ENCODE results near the gene CECR2. TPM values are rescaled to one million over a fixed set of nuclear protein-coding genes. Genes with fewer than 3 reads are reported as not detected.

CECR2 gene
- total and polyA plus RNA-seq, 2 of the 8 experiments (the other 6 are each of a cell fraction or from before 2014, with no cell fraction given), result 18.3 to 123 TPM

- no peaks in the 10 kb centered on the region for H3K4me1 ChIP-seq (replicated peaks in 1 of 4; ENCODE audit: control insufficient read depth in 3 of 4, insufficient read depth in 4 of 4, low read length in 3 of 4)
- DNase-seq (ENCODE audit: low read depth in 1 of 2, low spot score in 2 of 2) (no peak), FAIRE-seq (no peak)
- no peaks in the 10 kb centered on the region for H3K79me1 ChIP-seq (ENCODE audit: low read depth, low read length)
- no peaks in the 10 kb centered on the region for H3K36me3 ChIP-seq (ENCODE audit: control insufficient read depth in 2 of 4, insufficient read depth in 4 of 4, low read length in 3 of 4)
- no peak overlapping the region for H2AFZ ChIP-seq (ENCODE audit: low read length)
- no peak overlapping the region for H3K4ac ChIP-seq (replicated peaks; ENCODE audit: insufficient read length, low read depth, low read length)
- H3K27ac ChIP-seq (ENCODE audit: low read depth, low read length), result no peak overlapping the region
- H2BK12ac ChIP-seq (ENCODE audit: low read depth, low read length), result no peak overlapping the region
- no peak overlapping the region for H2BK120ac ChIP-seq (replicated peaks; ENCODE audit: low read depth, low read length)
- WGBS, 2 experiments (ENCODE audit: extremely low coverage in 1 of 2, insufficient coverage in 1 of 2, insufficient read length in 1 of 2, insufficient replicate concordance in 2 of 2, low coverage in 1 of 2, low lambda C conversion rate in 2 of 2, missing lambda C conversion rate in 1 of 2), result 85% methylated on average over 2 of the region's 2 CpGs; no CpG with 5 or more reads in 1 of the 2 experiments
- no peak overlapping the region for H3K9ac ChIP-seq (replicated peaks in 1 of 4; ENCODE audit: extremely low read depth in 1 of 4, low read depth in 3 of 4, low read length in 3 of 4)
- no peak overlapping the region for H2AK5ac ChIP-seq (ENCODE audit: low read depth, low read length)
- H3K4me3 ChIP-seq (ENCODE audit: extremely low read depth in 1 of 4, insufficient read depth in 2 of 4, low read depth in 3 of 4, low read length in 4 of 4), result no peak overlapping the region
- H3K56ac ChIP-seq (replicated peaks; ENCODE audit: insufficient read length, low read depth, low read length), result no peak overlapping the region
- ChIA-PET CTCF (ENCODE audit: partially characterized antibody) (interaction anchor here (0.6 to 1.8 kb wide), 4 partner anchors 50 to 186 kb away, joined by 3 to 5 read pairs (median 3); no protein-coding TSS in a partner anchor), POLR2A (ENCODE audit: partially characterized antibody) (interaction anchor here (0.6 to 1.8 kb wide), 3 partner anchors 10 to 141 kb away, joined by 3 to 4 read pairs (median 4); no protein-coding TSS in a partner anchor)
- no peaks in the 10 kb centered on the region for H3K23me2 ChIP-seq (ENCODE audit: low read depth, low read length)
- no peak overlapping the region for H2BK15ac ChIP-seq (ENCODE audit: low read length)
- H2BK5ac ChIP-seq (ENCODE audit: low read depth, low read length), result no peak overlapping the region; the same call in 1 of the 2 replicates
- TF ChIP-seq POLR2AphosphoS5 (IDR thresholded peaks at IDR 0.05; ENCODE audit: low read depth, low read length) (no peak), SRF (IDR thresholded peaks at IDR 0.05; ENCODE audit: low read depth, low read length) (no peak), CBX5 (IDR thresholded peaks at IDR 0.05; ENCODE audit: low read depth, low read length) (no peak), BACH1 (IDR thresholded peaks at IDR 0.05; ENCODE audit: low read length) (no peak), HDAC6 (IDR thresholded peaks at IDR 0.05; ENCODE audit: low read depth, low read length) (no peak), RNF2 (IDR thresholded peaks at IDR 0.05; ENCODE audit: borderline replicate concordance, low read depth, low read length, missing control alignments, poor library complexity, severe bottlenecking) (no peak), MAFK (IDR thresholded peaks at IDR 0.05; ENCODE audit: low read depth, low read length) (no peak), CHD2 (IDR thresholded peaks at IDR 0.05; ENCODE audit: low read length) (no peak), POLR2A (IDR thresholded peaks at IDR 0.05; ENCODE audit: control extremely low read depth in 1 of 2, low read depth in 2 of 2, low read length in 2 of 2) (no peak), SP2 (IDR thresholded peaks at IDR 0.05; ENCODE audit: low read length) (no peak)
- no peaks in the 10 kb centered on the region for H3K79me2 ChIP-seq (ENCODE audit: control insufficient read depth in 1 of 2, insufficient read depth in 2 of 2, low read length in 2 of 2)
- H4K5ac ChIP-seq (ENCODE audit: insufficient read length, low read depth, low read length), result no peak overlapping the region
- no peaks in the 10 kb centered on the region for H3K27me3 ChIP-seq (replicated peaks in 1 of 4; ENCODE audit: control insufficient read depth in 3 of 4, extremely low read depth in 1 of 4, insufficient read depth in 3 of 4, low read length in 3 of 4)
- H3K9me3 ChIP-seq (ENCODE audit: insufficient read depth in 2 of 2, low read depth in 1 of 2, low read length in 1 of 2), result no peaks in the 10 kb centered on the region
- no peak overlapping the region for H3K4me2 ChIP-seq (ENCODE audit: insufficient read depth in 1 of 2, low read depth in 2 of 2, low read length in 2 of 2)
- H3K23ac ChIP-seq (ENCODE audit: insufficient read length), result no peak overlapping the region
- no peak overlapping the region for H3K14ac ChIP-seq (ENCODE audit: insufficient read length)
- no peaks in the 10 kb centered on the region for H4K20me1 ChIP-seq (replicated peaks in 1 of 2; ENCODE audit: control insufficient read depth in 1 of 2, insufficient read depth in 2 of 2, low read length in 2 of 2)
- H2BK20ac ChIP-seq (ENCODE audit: low read length), result no peak overlapping the region
- H3K18ac ChIP-seq (ENCODE audit: extremely low read depth, low read length), result no peak overlapping the region
- no peak overlapping the region for H4K91ac ChIP-seq (replicated peaks; ENCODE audit: insufficient read length, low read length)
- H4K8ac ChIP-seq (ENCODE audit: extremely low read depth, insufficient read depth, low read length), result no peak overlapping the region
These were observed 11.6 kb upstream of the CECR2 start for GRCh38 chr22:17357688-17358087.
